Activated CD4-positive, alpha-beta T cell treated with anti-CD3 and anti-CD28 coated beads, Interleukin-2, amount 10 ng/mL, durations not matched to agents 7 days and 5 days (primary cell): Measurements from ENCODE around the gene ZNF766. TPM values are rescaled to one million over a fixed set of nuclear protein-coding genes. Genes with fewer than 3 reads are reported as not detected.

Source experiments
- CTCF ChIA-PET: fragments of 350-600 bp; sonication (Branson Sonifier 250); formaldehyde crosslinking; loops from one replicate; lab custom pipeline; 2021; ENCODE audit warnings: antibody characterized with exemption; lab: Charles Lee
- POLR2A ChIA-PET: fragments of 350-600 bp; sonication (Branson Sonifier 250); formaldehyde crosslinking; loops from one replicate; lab custom pipeline; 2021; ENCODE audit warnings: antibody characterized with exemption; lab: Charles Lee
- DNase-seq: peaks from one replicate; pipeline ENCODE4 v3.0.0-alpha.2; 2020
- H3K27ac Mint-ChIP-seq: one replicate; pipeline ENCODE4 v1.8.0; 2021; ENCODE audit warnings: mild to moderate bottlenecking, moderate library complexity, mixed read lengths
- H3K27me3 Mint-ChIP-seq: one replicate; pipeline ENCODE4 v1.8.0; 2021; ENCODE audit warnings: mixed read lengths
- H3K36me3 Mint-ChIP-seq: one replicate; pipeline ENCODE4 v1.8.0; 2021; ENCODE audit warnings: low read depth, mixed read lengths
- H3K4me1 Mint-ChIP-seq: one replicate; pipeline ENCODE4 v1.8.0; 2021; ENCODE audit warnings: mixed read lengths
- H3K4me3 Mint-ChIP-seq: one replicate; pipeline ENCODE4 v1.8.0; 2021; ENCODE audit warnings: mild to moderate bottlenecking, moderate library complexity, mixed read lengths
- H3K9me3 Mint-ChIP-seq: one replicate; pipeline ENCODE4 v1.8.0; 2021; ENCODE audit warnings: mixed read lengths
- total RNA-seq, 2 experiments: library from RNA; stranded (reverse); gene quantifications; one replicate each; pipeline ENCODE4 v1.2.3, GENCODE V29; 2021

ZNF766 gene
- 10 to 100 TPM; 23.3 to 24.0 TPM for total RNA-seq

DNA sequence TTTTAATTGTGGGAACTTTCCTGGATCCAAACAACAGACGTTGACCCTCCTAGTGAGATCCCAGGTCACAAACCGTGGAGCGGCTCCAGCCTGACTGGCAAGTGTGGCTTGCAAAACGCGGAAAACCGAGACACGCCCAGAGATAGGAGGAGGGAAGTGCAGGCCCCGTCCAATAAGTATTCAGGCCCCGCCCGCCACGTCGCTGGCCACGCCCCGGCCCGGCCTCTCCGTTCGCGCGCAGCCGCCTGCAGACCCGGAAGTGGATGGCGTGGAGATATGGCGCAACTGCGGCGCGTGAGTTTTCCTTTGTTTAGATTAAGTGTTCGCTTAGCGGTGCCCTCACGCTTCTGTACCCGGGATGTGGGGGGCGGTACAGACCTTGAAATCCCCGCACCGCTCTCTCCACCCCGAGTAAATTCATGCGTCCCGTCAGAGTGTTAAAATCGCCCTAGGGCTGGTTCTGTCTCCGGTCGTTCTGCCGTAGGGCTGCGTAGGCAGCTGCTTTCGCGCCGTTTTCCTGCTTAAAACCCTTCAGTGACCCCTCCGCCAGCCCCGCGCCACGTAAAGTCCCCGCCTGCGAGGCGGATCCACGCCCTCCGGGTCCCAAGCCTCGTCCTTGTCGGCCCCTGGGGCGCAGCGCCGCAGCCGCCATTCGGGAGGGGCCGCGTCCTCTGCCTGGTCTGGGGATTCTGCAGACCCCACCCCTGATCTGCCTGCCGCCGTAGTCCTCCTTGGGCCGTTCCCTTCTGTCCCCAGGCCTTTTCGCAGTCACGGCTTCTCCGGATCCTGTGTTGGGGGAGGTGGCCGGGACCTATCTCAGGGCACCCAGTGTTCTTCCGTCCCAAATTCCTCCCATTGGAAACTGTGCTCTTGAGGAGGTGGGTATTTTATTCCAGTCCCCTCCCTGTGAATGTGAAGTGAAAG, at the start of gene ZNF766:
Gene ZNF766 (plus strand): TSS at position 250 of the 924 bp plus-strand sequence. CDS start 27 bp downstream, at position 277.
- peak; percentile 97 for DNase-seq
- H3K27ac Mint-ChIP-seq, result peak within 1 kb of the TSS; percentile 98
- ChIA-PET POLR2A (no interaction called here), CTCF (no interaction called here)
- H3K9me3 Mint-ChIP-seq, result peaks cover 39% of the 10 kb centered on the region
- H3K4me3 Mint-ChIP-seq, result peak within 1 kb of the TSS; percentile 100
- H3K36me3 Mint-ChIP-seq, result peaks cover 46% of the 10 kb centered on the region
- peaks cover 22% of the 10 kb centered on the region for H3K4me1 Mint-ChIP-seq
- H3K27me3 Mint-ChIP-seq, result no peaks in the 10 kb centered on the region

GRCh38 chr19:52219611-52220010, 49.8 kb upstream of the ZNF766 start:
- no peak overlapping the region for H3K27ac Mint-ChIP-seq
- ChIA-PET CTCF (interaction anchor here (0.8 to 0.9 kb wide), 2 partner anchors 8 to 30 kb away, joined by 3 read pairs; partner anchors contain the start of gene PPP2R1A), POLR2A (no interaction called here)
- no peaks in the 10 kb centered on the region for H3K9me3 Mint-ChIP-seq
- H3K36me3 Mint-ChIP-seq, result peaks cover 83% of the 10 kb centered on the region
- no peak for DNase-seq
- H3K27me3 Mint-ChIP-seq, result no peaks in the 10 kb centered on the region
- no peaks in the 10 kb centered on the region for H3K4me1 Mint-ChIP-seq
- no peak overlapping the region for H3K4me3 Mint-ChIP-seq

DNA sequence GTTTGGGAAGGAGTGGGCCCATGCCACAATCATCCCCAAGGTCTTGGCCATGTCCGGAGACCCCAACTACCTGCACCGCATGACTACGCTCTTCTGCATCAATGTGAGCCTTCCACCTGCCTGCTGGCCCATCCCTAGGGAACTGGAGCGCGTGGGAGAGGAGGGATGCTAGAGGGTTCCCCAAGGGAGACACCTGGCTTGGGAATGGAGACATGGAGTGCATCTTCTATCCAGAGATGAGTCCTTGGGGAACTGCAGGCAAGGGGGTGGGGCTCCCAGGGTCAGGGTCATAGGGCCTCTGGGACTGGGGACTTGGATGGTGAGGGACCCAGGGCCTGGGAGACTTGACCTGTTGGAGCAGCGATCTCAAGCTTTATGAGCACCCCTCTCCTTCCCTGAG, 48.4 kb upstream of the ZNF766 start:
- POLR2A ChIA-PET, result no interaction called here
- no peaks in the 10 kb centered on the region for H3K4me1 Mint-ChIP-seq
- H3K9me3 Mint-ChIP-seq, result no peaks in the 10 kb centered on the region
- H3K27ac Mint-ChIP-seq, result peak overlapping the region; percentile 46
- no peaks in the 10 kb centered on the region for H3K27me3 Mint-ChIP-seq
- no peak overlapping the region for H3K4me3 Mint-ChIP-seq
- DNase-seq, result no peak
- CTCF ChIA-PET, result no interaction called here
- peaks cover 88% of the 10 kb centered on the region for H3K36me3 Mint-ChIP-seq

DNA sequence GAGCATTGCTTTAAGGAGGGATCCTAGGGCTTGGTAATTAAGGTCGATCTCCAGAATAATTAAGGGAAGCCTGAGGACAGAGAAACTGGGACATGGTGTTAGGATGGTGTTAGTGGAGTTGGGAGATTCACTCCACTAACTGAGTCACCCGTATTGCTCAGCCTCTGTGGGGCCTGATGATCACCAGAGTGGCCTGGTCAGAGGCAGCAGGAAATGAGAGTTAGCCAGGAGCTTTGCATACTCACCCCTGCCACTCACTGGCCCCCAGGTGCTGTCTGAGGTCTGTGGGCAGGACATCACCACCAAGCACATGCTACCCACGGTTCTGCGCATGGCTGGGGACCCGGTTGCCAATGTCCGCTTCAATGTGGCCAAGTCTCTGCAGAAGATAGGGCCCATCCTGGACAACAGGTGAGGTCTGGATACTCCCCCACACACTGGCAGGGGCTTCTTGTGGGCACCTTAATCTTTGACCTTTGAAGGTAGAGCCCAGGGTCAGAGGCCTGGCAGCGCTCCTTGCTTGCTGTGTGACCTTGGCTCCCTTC, 47.5 kb upstream of the ZNF766 start:
- no peak for DNase-seq
- H3K36me3 Mint-ChIP-seq, result peaks cover 90% of the 10 kb centered on the region
- no peak overlapping the region for H3K27ac Mint-ChIP-seq
- H3K9me3 Mint-ChIP-seq, result no peaks in the 10 kb centered on the region
- no peaks in the 10 kb centered on the region for H3K27me3 Mint-ChIP-seq
- POLR2A ChIA-PET, result no interaction called here
- H3K4me3 Mint-ChIP-seq, result no peak overlapping the region
- CTCF ChIA-PET, result no interaction called here
- no peaks in the 10 kb centered on the region for H3K4me1 Mint-ChIP-seq

GRCh38 chr19:52224211-52224610, 45.2 kb upstream of the ZNF766 start:
- H3K27ac Mint-ChIP-seq, result no peak overlapping the region
- no peaks in the 10 kb centered on the region for H3K27me3 Mint-ChIP-seq
- H3K4me3 Mint-ChIP-seq, result no peak overlapping the region
- no peaks in the 10 kb centered on the region for H3K9me3 Mint-ChIP-seq
- no peaks in the 10 kb centered on the region for H3K4me1 Mint-ChIP-seq
- POLR2A ChIA-PET, result interaction anchor here (0.6 kb wide), 1 partner anchor 255 kb away, joined by 3 read pairs; no protein-coding TSS in a partner anchor
- CTCF ChIA-PET, result interaction anchor here (1.3 kb wide), 1 partner anchor 9 kb away, joined by 4 read pairs; no protein-coding TSS in a partner anchor
- DNase-seq, result no peak
- peaks cover 96% of the 10 kb centered on the region for H3K36me3 Mint-ChIP-seq

DNA sequence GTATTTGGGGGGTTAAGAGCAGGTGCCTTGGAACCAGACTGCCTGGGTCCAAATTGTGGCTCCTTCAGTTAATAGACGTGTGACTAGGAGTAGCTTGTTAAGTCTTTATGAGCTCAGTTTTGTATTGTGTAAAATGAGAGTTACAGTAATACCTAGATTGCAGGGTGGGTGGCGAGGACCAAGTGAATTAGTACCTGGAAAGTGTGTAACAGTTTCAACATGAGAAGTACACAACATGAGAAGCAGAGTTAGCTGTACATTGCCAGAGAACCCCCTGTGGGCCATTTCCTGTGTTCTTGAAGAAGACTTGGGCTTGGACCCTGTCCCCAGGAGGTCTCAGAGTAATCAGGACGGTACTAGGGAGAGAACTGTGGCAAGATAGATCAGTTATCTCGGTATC, 42.7 kb upstream of the ZNF766 start:
- ChIA-PET POLR2A (no interaction called here), CTCF (no interaction called here)
- no peak overlapping the region for H3K27ac Mint-ChIP-seq
- DNase-seq, result no peak
- H3K36me3 Mint-ChIP-seq, result peaks cover 83% of the 10 kb centered on the region
- H3K4me3 Mint-ChIP-seq, result no peak overlapping the region
- no peaks in the 10 kb centered on the region for H3K4me1 Mint-ChIP-seq
- H3K9me3 Mint-ChIP-seq, result no peaks in the 10 kb centered on the region
- H3K27me3 Mint-ChIP-seq, result no peaks in the 10 kb centered on the region

DNA sequence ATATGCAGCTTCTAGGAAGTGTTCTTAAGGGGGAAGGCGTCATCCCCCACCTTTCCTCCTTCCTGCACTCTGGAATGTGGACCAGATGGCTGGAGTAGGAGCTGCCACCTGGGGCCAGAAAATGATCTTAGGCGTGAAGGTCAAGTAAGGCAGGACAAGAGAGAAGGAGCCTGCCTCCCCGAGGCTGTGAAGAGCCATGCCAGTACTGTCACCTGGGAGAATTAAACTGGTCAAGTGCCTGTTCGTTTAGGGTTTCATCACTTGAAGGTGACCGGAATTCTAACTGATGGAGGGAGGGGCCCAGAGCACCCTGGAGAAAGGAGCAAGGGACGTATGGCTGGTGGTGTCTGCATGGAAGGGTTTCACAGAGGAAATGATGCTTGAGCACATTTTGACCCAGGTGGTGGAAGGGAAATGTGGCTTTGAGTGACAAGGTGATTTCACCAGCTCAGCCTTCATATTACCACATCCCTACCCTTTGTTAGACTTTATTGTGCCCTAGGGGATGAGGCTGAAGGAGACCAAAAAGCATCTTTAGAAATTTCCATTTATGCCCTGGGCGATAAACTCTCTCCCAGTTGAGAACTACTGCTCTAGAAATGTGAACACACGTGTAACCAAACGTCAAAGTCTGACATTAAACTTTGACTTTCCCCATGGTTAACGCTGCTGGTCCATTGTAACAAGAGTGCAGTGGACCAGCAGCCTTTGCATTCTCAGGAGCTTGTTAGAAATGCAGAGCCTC, 42.0 kb upstream of the ZNF766 start:
- Mint-ChIP-seq H3K4me1 (no peaks in the 10 kb centered on the region), H3K9me3 (peaks cover 4% of the 10 kb centered on the region), H3K27me3 (no peaks in the 10 kb centered on the region), H3K4me3 (no peak overlapping the region), H3K36me3 (peaks cover 80% of the 10 kb centered on the region), H3K27ac (no peak overlapping the region)
- POLR2A ChIA-PET, result no interaction called here
- DNase-seq, result no peak
- CTCF ChIA-PET, result interaction anchor here (1.0 kb wide), 1 partner anchor 8 kb away, joined by 3 read pairs; no protein-coding TSS in a partner anchor

DNA sequence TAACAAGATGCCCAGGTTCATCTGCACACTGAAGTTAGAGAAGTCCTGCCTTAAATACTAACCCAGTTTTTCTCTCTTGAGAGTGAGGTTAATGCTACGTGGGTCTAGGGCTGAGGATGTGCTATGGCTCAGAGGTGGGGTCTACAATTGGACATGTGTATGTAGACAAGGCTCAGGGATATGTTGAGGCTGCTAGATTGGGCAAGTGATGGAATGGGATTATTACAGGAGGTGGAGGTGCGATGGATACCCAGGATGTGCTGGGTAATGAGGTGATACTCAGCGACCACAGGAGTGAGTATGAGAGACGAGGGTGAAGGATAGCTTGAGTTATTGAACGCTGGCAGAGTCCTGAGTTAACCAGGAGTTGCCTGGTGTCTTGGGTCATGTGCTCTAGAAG, 41.4 kb upstream of the ZNF766 start:
- H3K9me3 Mint-ChIP-seq, result peaks cover 4% of the 10 kb centered on the region

GRCh38 chr19:52229524-52229923, 39.9 kb upstream of the ZNF766 start:
- Mint-ChIP-seq H3K27ac (no peak overlapping the region), H3K36me3 (peaks cover 58% of the 10 kb centered on the region), H3K4me1 (no peaks in the 10 kb centered on the region), H3K4me3 (no peak overlapping the region), H3K9me3 (peaks cover 4% of the 10 kb centered on the region), H3K27me3 (no peaks in the 10 kb centered on the region)
- ChIA-PET POLR2A (no interaction called here), CTCF (no interaction called here)
- no peak for DNase-seq

More for the DNA sequence above, 41.4 kb upstream of the ZNF766 start:
- CTCF ChIA-PET, result interaction anchor here (1.0 kb wide), 1 partner anchor 9 kb away, joined by 3 read pairs; no protein-coding TSS in a partner anchor
- H3K36me3 Mint-ChIP-seq, result peaks cover 74% of the 10 kb centered on the region
- no peak for DNase-seq
- no peak overlapping the region for H3K27ac Mint-ChIP-seq
- H3K4me3 Mint-ChIP-seq, result no peak overlapping the region
- no peaks in the 10 kb centered on the region for H3K4me1 Mint-ChIP-seq
- POLR2A ChIA-PET, result no interaction called here
- no peaks in the 10 kb centered on the region for H3K27me3 Mint-ChIP-seq

DNA sequence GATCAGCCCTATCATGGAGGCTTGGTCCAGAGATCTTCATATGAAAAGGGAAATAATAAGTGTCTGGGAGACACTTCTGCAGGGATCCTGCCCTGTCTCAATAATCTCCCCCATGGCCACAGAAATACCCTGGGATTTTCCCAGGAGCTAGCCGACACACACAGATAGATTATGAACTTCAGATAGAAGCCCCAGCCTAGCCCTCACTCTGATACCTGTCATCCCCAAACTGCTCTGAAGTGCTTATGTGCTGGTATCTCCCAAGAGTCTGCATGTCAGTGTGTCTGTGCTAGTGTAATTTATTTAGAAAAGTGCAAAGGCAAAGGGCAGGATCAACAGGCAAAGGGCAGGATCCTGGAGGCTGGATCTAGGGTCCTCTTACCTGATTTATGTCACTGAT, 38.7 kb upstream of the ZNF766 start:
- POLR2A ChIA-PET, result interaction anchor here (0.6 kb wide), 1 partner anchor 144 kb away, joined by 3 read pairs; no protein-coding TSS in a partner anchor
- Mint-ChIP-seq H3K27me3 (no peaks in the 10 kb centered on the region), H3K36me3 (peaks cover 48% of the 10 kb centered on the region), H3K4me3 (no peak overlapping the region), H3K4me1 (no peaks in the 10 kb centered on the region), H3K9me3 (peaks cover 4% of the 10 kb centered on the region), H3K27ac (no peak overlapping the region)
- CTCF ChIA-PET, result no interaction called here
- no peak for DNase-seq

DNA sequence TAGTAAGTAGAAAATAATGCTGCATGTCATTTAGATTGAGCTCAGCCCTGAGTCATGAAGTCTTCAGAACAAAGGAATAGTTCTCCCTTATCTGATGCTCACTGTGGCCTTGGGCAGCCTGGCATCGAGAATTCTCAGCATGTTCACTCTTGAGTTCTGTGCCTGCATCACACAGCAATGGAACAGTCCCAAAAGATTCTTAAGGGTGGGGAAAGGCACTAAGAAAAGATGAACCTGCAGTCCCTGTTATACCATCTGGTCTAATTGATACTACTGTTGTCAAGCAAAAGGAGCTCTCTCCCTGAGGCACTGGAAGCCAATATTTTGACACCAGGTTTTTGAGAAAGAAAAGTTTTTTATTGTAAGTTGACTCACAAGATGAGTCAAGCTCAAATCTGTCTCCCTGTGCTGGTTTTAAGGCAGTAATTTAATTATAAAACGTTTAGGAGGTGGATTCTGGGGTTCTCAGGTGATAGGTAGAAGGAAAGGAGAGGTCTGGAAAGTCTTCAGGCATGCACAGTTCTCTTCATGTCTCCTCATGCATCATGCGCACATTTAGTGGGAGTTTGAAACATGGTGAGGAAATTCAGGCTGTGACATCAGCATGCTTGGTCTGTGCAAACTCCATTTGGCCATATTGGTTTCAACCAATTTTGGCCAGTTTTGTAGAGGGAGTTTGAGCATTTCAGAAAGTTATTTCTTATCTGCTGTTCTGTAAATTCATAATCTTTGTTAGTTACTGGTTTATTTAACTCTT, 38.1 kb upstream of the ZNF766 start:
- Mint-ChIP-seq H3K9me3 (peaks cover 4% of the 10 kb centered on the region), H3K4me1 (no peaks in the 10 kb centered on the region), H3K4me3 (no peak overlapping the region), H3K27me3 (no peaks in the 10 kb centered on the region), H3K27ac (no peak overlapping the region), H3K36me3 (peaks cover 41% of the 10 kb centered on the region)
- POLR2A ChIA-PET, result interaction anchor here (0.6 kb wide), 1 partner anchor 143 kb away, joined by 3 read pairs; no protein-coding TSS in a partner anchor
- CTCF ChIA-PET, result no interaction called here
- DNase-seq, result no peak

DNA sequence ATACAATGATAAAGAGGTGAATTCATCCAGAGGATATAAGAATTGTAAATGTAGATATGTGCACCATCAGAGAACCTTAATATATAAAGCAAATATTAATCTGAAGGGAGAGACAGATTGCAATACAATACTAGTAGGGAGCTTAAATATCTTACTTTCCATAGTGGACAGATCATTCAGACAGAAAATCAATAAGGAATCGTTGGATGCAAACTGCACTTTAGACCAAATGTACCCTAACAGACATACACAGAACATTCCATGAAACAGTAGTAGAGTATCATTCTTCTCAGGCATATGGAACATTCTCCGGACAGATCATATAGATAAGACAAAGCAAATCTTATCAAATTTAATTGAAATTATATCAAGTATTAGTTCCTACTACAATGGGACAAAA, 35.0 kb upstream of the ZNF766 start:
- Mint-ChIP-seq H3K36me3 (peaks cover 15% of the 10 kb centered on the region), H3K4me1 (no peaks in the 10 kb centered on the region), H3K27me3 (no peaks in the 10 kb centered on the region), H3K27ac (no peak overlapping the region), H3K9me3 (peaks cover 4% of the 10 kb centered on the region), H3K4me3 (no peak overlapping the region)
- DNase-seq, result no peak
- POLR2A ChIA-PET, result no interaction called here
- CTCF ChIA-PET, result no interaction called here
